Sigmoid colon (tissue), 7 donors: ENCODE results near the gene AEN. TPM values are rescaled to one million over a fixed set of nuclear protein-coding genes. Genes with fewer than 3 reads are reported as not detected.

Experiments used
- DNase-seq: peaks from one replicate; pipeline ENCODE4 v3.0.0-alpha.2; 2019
- H3K27ac ChIP-seq, 4 donors: fragments of 200-600 bp; sonication (generic); one replicate each; pipeline ENCODE4 v1.5.1; 2016 to 2019; ENCODE audit warnings: mild to moderate bottlenecking in 1 of 4
- H3K27me3 ChIP-seq, 3 donors: fragments of 200-600 bp; sonication (generic); one replicate each; pipeline ENCODE4 v1.5.1; 2019; ENCODE audit warnings: mild to moderate bottlenecking in 1 of 3
- H3K36me3 ChIP-seq, 4 donors: fragments of 200-600 bp; sonication (generic); one replicate each; pipeline ENCODE4 v1.5.1; 2016 to 2019
- H3K4me1 ChIP-seq, 4 donors: fragments of 200-600 bp; sonication (generic); one replicate each; pipeline ENCODE4 v1.5.1; 2017 to 2019
- H3K4me3 ChIP-seq, 4 donors: fragments of 200-600 bp; sonication (generic); one replicate each; pipeline ENCODE4 v1.5.1; 2017 to 2019; ENCODE audit warnings: mild to moderate bottlenecking in 2 of 4, moderate library complexity in 1 of 4
- H3K9me3 ChIP-seq, 4 donors: fragments of 200-600 bp in 3 of 4; sonication (generic) in 3 of 4; one replicate each; pipeline versions ENCODE4 v1.5.1 to v1.6.1; 2013 to 2019
- EP300 ChIP-seq, 4 donors: sonication (generic); formaldehyde crosslinking; IDR thresholded peaks; one replicate each; pipeline ENCODE4 v1.6.1; 2017; ENCODE audit warnings: antibody characterized with exemption in 4 of 4
- POLR2A ChIP-seq, 2 donors: fragments of 450-650 bp; IDR thresholded peaks; one replicate each; pipeline ENCODE4 v1.6.1; 2016; ENCODE audit warnings: antibody characterized with exemption in 2 of 2, mild to moderate bottlenecking in 2 of 2, moderate library complexity in 2 of 2
- POLR2AphosphoS5 ChIP-seq, 4 donors: sonication (generic); formaldehyde crosslinking; IDR thresholded peaks; one replicate each; pipeline ENCODE4 v1.6.1; 2017; ENCODE audit warnings: antibody characterized with exemption in 4 of 4
- WGBS, 2 donors: extraction: QIAGEN DNeasy Blood & Tissue Kit; methylation state at CpG; one replicate each; pipeline ENCODE4 v1.1.7; 2013; 5-methylcytosine and 5-hydroxymethylcytosine counted together
- intact Hi-C: fragments of 100-400 bp; cut with DNase I; formaldehyde crosslinking; loops from one replicate; pipeline ENCODE4 v1.15.1; 2023
- polyA plus RNA-seq, 3 donors: library from polyadenylated mRNA; stranded (reverse); fragments of 200-250 nt; gene quantifications; one replicate each; pipeline ENCODE4 v1.2.3, GENCODE V29; 2013
- total RNA-seq, 4 donors: library from RNA; depleted of rRNA; stranded (reverse); fragments of >200 nt; gene quantifications; one replicate each; pipeline ENCODE4 v1.1.0, GENCODE V29; 2016
- TF ChIP-seq, protein P1 (sequence below), 4 experiments: fragments of 450-650 bp in 3 of 4; fragments of 200-600 bp in 1 of 4; IDR thresholded peaks; one replicate each; pipeline ENCODE4 v1.5.1; 2016 to 2019; ENCODE audit warnings: antibody characterized with exemption in 4 of 4, mild to moderate bottlenecking in 3 of 4, moderate library complexity in 2 of 4
- donor health status: healthy with polysubstance abuse.
- donor health status: Bipolar disorder and iron deficiency.
- donor health status: healthy.

Gene AEN
- total and polyA plus RNA-seq, 7 donors: 4.2 to 19.7 (median 8.8) TPM

- WGBS, 2 donors: 35 to 64% methylated on average over 4 of the region's 4 CpGs
- intact Hi-C loops: no loop called here
Measured at GRCh38 chr15:88580532-88580931, 40.6 kb upstream of the AEN start.

GRCh38 chr15:88586401-88587162 is 34.6 kb upstream of the AEN start:
- WGBS, 2 donors: 49 to 54% methylated on average over 4 of the region's 4 CpGs
- H3K27me3 ChIP-seq: no peaks in the 10 kb centered on the region
- intact Hi-C loops: no loop called here
- H3K36me3 ChIP-seq: no peaks in the 10 kb centered on the region
- TF ChIP-seq POLR2AphosphoS5 (IDR thresholded peaks at IDR 0.05) (no peak), EP300 (IDR thresholded peaks at IDR 0.05) (no peak), POLR2A (IDR thresholded peaks at IDR 0.05) (no peak)
- TF ChIP-seq, protein P1, sequence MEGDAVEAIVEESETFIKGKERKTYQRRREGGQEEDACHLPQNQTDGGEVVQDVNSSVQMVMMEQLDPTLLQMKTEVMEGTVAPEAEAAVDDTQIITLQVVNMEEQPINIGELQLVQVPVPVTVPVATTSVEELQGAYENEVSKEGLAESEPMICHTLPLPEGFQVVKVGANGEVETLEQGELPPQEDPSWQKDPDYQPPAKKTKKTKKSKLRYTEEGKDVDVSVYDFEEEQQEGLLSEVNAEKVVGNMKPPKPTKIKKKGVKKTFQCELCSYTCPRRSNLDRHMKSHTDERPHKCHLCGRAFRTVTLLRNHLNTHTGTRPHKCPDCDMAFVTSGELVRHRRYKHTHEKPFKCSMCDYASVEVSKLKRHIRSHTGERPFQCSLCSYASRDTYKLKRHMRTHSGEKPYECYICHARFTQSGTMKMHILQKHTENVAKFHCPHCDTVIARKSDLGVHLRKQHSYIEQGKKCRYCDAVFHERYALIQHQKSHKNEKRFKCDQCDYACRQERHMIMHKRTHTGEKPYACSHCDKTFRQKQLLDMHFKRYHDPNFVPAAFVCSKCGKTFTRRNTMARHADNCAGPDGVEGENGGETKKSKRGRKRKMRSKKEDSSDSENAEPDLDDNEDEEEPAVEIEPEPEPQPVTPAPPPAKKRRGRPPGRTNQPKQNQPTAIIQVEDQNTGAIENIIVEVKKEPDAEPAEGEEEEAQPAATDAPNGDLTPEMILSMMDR (IDR thresholded peaks at IDR 0.05): no peak
- H3K27ac ChIP-seq: no peak overlapping the region
- H3K4me3 ChIP-seq: no peak overlapping the region
- no peak for DNase-seq
- H3K4me1 ChIP-seq: no peaks in the 10 kb centered on the region
- peaks cover 0 to 6% (median 0%) of the 10 kb centered on the region in 4 donors for H3K9me3 ChIP-seq

More at GRCh38 chr15:88580532-88580931, 40.6 kb upstream of the AEN start:
- DNase-seq: no peak
- H3K27ac ChIP-seq: no peak overlapping the region
- peaks cover 0 to 6% (median 0%) of the 10 kb centered on the region in 4 donors for H3K9me3 ChIP-seq
- no peak for TF ChIP-seq EP300 (IDR thresholded peaks at IDR 0.05)
- no peak for TF ChIP-seq POLR2A (IDR thresholded peaks at IDR 0.05)
- no peak for TF ChIP-seq POLR2AphosphoS5 (IDR thresholded peaks at IDR 0.05)
- TF ChIP-seq, protein P1 (IDR thresholded peaks at IDR 0.05): no peak
- H3K4me3 ChIP-seq: no peak overlapping the region
- no peaks in the 10 kb centered on the region for H3K4me1 ChIP-seq
- H3K27me3 ChIP-seq: no peaks in the 10 kb centered on the region
- H3K36me3 ChIP-seq: no peaks in the 10 kb centered on the region

GRCh38 chr15:88590759-88591158 is 30.4 kb upstream of the AEN start:
- intact Hi-C loops: no loop called here
- Histone ChIP-seq H3K27me3 (no peaks in the 10 kb centered on the region), H3K9me3 (no peaks in the 10 kb centered on the region), H3K4me3 (no peak overlapping the region), H3K36me3 (no peaks in the 10 kb centered on the region), H3K27ac (no peak overlapping the region), H3K4me1 (no peaks in the 10 kb centered on the region)
- WGBS, 2 donors: 54 to 80% methylated on average over 6 of the region's 6 CpGs
- DNase-seq: no peak
- TF ChIP-seq POLR2A (IDR thresholded peaks at IDR 0.05): no peak
- TF ChIP-seq POLR2AphosphoS5 (IDR thresholded peaks at IDR 0.05): no peak
- TF ChIP-seq EP300 (IDR thresholded peaks at IDR 0.05): no peak
- TF ChIP-seq, protein P1 (IDR thresholded peaks at IDR 0.05): no peak

- DNase-seq: no peak
- Histone ChIP-seq H3K27ac (no peak overlapping the region), H3K27me3 (no peaks in the 10 kb centered on the region), H3K36me3 (no peaks in the 10 kb centered on the region), H3K9me3 (no peaks in the 10 kb centered on the region), H3K4me3 (no peak overlapping the region), H3K4me1 (no peaks in the 10 kb centered on the region)
- intact Hi-C loops: no loop called here
- TF ChIP-seq, protein P1 (IDR thresholded peaks at IDR 0.05): no peak
- TF ChIP-seq EP300 (IDR thresholded peaks at IDR 0.05) (no peak), POLR2A (IDR thresholded peaks at IDR 0.05) (no peak), POLR2AphosphoS5 (IDR thresholded peaks at IDR 0.05) (no peak)
Measured at GRCh38 chr15:88591384-88591783, 29.8 kb upstream of the AEN start.
